HEK293 (cell line): ENCODE data around the gene FARSA.

Source experiments
- CTCF ChIA-PET: fragments of 350-600 bp; formaldehyde crosslinking; extraction: SDS; loops from one replicate; lab custom pipeline; 2021; ENCODE audit warnings: antibody characterized with exemption; lab: Yijun Ruan, JAX
- POLR2A ChIA-PET: fragments of 300-600 bp; formaldehyde crosslinking; extraction: SDS; loops from one replicate; lab custom pipeline; 2020; ENCODE audit warnings: antibody characterized with exemption, inconsistent platforms; lab: Yijun Ruan, JAX
- H3K27ac ChIP-seq: fragments of 200-500 bp; sonication (Bioruptor generic); 2 replicates; pipeline ENCODE4 v1.5.1; 2014; ENCODE audit warnings: low read depth, low read length, control low read depth, inconsistent platforms; ENCODE audit errors: extremely low read depth
- H3K36me3 ChIP-seq, 2 experiments: fragments of 200-500 bp in 1 of 2; sonication (Bioruptor generic) in 1 of 2; 1 replicate in 1 of 2; 2 replicates in 1 of 2; pipeline ENCODE4 v1.5.1; 2014 to 2017; ENCODE audit warnings: inconsistent platforms in 2 of 2, low read length in 2 of 2; ENCODE audit not compliant: control insufficient read depth in 2 of 2, insufficient read depth in 1 of 2
- H3K4me1 ChIP-seq: fragments of 200-500 bp; sonication (Bioruptor generic); 2 replicates; pipeline ENCODE4 v1.5.1; 2014; ENCODE audit warnings: mild to moderate bottlenecking, low read length, inconsistent platforms; ENCODE audit not compliant: control insufficient read depth, insufficient read depth
- H3K4me3 ChIP-seq: 2 replicates; pipeline ENCODE4 v1.5.1; 2011; ENCODE audit warnings: low read depth, mild to moderate bottlenecking, control low read depth, low read length, moderate library complexity
- H3K9me3 ChIP-seq: fragments of 200-500 bp; sonication (Bioruptor generic); 2 replicates; pipeline ENCODE4 v1.5.1; 2014; ENCODE audit warnings: low read depth, low read length, inconsistent platforms; ENCODE audit not compliant: control insufficient read depth, insufficient read depth
- MZF1 ChIP-seq: fragments of 450-650 bp; formaldehyde crosslinking; IDR thresholded peaks from 2 replicates; pipeline ENCODE4 v1.5.1; 2017; ENCODE audit warnings: missing biosample characterization, missing genetic modification characterization, borderline replicate concordance
- ZNF112 ChIP-seq: fragments of 450-650 bp; formaldehyde crosslinking; IDR thresholded peaks from 2 replicates; pipeline ENCODE4 v1.5.0; 2017; ENCODE audit warnings: missing biosample characterization, missing genetic modification characterization
- ZNF157 ChIP-seq: fragments of 450-650 bp; formaldehyde crosslinking; IDR thresholded peaks from 2 replicates; pipeline ENCODE4 v1.5.1; 2016; ENCODE audit warnings: missing biosample characterization, missing genetic modification characterization
- ZNF184 ChIP-seq: fragments of 450-650 bp; IDR thresholded peaks from 2 replicates; pipeline ENCODE4 v1.5.1; 2018; ENCODE audit warnings: missing biosample characterization, mild to moderate bottlenecking, missing genetic modification characterization
- ZNF2 ChIP-seq: fragments of 450-650 bp; formaldehyde crosslinking; IDR thresholded peaks from 2 replicates; pipeline ENCODE4 v1.5.1; 2016; ENCODE audit warnings: missing biosample characterization, missing genetic modification characterization
- ZNF223 ChIP-seq: fragments of 450-650 bp; formaldehyde crosslinking; IDR thresholded peaks from 2 replicates; pipeline ENCODE4 v1.5.1; 2016; ENCODE audit warnings: missing biosample characterization, missing genetic modification characterization
- ZNF335 ChIP-seq: fragments of 450-650 bp; formaldehyde crosslinking; conservative IDR thresholded peaks from 2 replicates; pipeline ENCODE4 v1.5.1; 2016; ENCODE audit warnings: missing biosample characterization, missing genetic modification characterization
- ZNF549 ChIP-seq: fragments of 450-650 bp; IDR thresholded peaks from 2 replicates; pipeline ENCODE4 v1.5.1; 2018; ENCODE audit warnings: missing biosample characterization, missing genetic modification characterization, mild to moderate bottlenecking, inconsistent platforms, moderate library complexity
- ZNF837 ChIP-seq: fragments of 450-650 bp; formaldehyde crosslinking; IDR thresholded peaks from 2 replicates; pipeline ENCODE4 v1.5.1; 2016; ENCODE audit warnings: missing biosample characterization, missing genetic modification characterization
- TF ChIP-seq, protein P1 (sequence below): fragments of 450-650 bp; IDR thresholded peaks from 2 replicates; pipeline ENCODE4 v1.5.1; 2018; ENCODE audit warnings: missing biosample characterization, missing genetic modification characterization
- TF ChIP-seq, protein P2 (sequence below): fragments of 450-650 bp; formaldehyde crosslinking; IDR thresholded peaks from 2 replicates; pipeline ENCODE4 v1.5.1; 2017; ENCODE audit warnings: missing biosample characterization, missing genetic modification characterization
- TF ChIP-seq, protein P3 (sequence below): fragments of 450-650 bp; formaldehyde crosslinking; IDR thresholded peaks from 2 replicates; pipeline ENCODE4 v1.5.1; 2016; ENCODE audit warnings: missing biosample characterization, missing genetic modification characterization
- TF ChIP-seq, protein P4 (sequence below): fragments of 450-650 bp; formaldehyde crosslinking; conservative IDR thresholded peaks from 2 replicates; pipeline ENCODE4 v1.5.1; 2016; ENCODE audit warnings: low read depth, missing biosample characterization, missing genetic modification characterization
- TF ChIP-seq, protein P5 (sequence below): fragments of 450-650 bp; formaldehyde crosslinking; IDR thresholded peaks from 2 replicates; pipeline ENCODE4 v1.5.1; 2016; ENCODE audit warnings: missing biosample characterization, missing genetic modification characterization, borderline replicate concordance

FARSA gene

DNA sequence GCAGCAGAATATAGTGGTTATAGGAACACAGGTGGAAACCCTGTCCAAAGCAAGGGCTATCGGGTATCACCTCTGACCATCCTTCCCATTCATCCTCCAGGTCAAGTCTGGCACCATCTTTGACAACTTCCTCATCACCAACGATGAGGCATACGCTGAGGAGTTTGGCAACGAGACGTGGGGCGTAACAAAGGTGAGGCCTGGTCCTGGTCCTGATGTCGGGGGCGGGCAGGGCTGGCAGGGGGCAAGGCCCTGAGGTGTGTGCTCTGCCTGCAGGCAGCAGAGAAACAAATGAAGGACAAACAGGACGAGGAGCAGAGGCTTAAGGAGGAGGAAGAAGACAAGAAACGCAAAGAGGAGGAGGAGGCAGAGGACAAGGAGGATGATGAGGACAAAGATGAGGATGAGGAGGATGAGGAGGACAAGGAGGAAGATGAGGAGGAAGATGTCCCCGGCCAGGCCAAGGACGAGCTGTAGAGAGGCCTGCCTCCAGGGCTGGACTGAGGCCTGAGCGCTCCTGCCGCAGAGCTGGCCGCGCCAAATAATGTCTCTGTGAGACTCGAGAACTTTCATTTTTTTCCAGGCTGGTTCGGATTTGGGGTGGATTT lies 10.0 kb upstream of the FARSA start:
- ChIA-PET POLR2A (interaction anchor here (0.6 to 1.8 kb wide), 4 partner anchors 10 to 264 kb away, joined by 3 to 7 read pairs (median 5); partner anchors contain the start of gene FARSA), CTCF (interaction anchor here (0.9 kb wide), 1 partner anchor 11 kb away, joined by 3 read pairs; no protein-coding TSS in a partner anchor)
- no peaks in the 10 kb centered on the region for H3K9me3 ChIP-seq
- no peak overlapping the region for H3K4me3 ChIP-seq
- H3K4me1 ChIP-seq, result peaks cover 5% of the 10 kb centered on the region
- TF ChIP-seq ZNF549 (no peak), ZNF2 (tag by site-specific recombination) (no peak), ZNF223 (tag by site-specific recombination) (no peak)
- TF ChIP-seq, protein P1, sequence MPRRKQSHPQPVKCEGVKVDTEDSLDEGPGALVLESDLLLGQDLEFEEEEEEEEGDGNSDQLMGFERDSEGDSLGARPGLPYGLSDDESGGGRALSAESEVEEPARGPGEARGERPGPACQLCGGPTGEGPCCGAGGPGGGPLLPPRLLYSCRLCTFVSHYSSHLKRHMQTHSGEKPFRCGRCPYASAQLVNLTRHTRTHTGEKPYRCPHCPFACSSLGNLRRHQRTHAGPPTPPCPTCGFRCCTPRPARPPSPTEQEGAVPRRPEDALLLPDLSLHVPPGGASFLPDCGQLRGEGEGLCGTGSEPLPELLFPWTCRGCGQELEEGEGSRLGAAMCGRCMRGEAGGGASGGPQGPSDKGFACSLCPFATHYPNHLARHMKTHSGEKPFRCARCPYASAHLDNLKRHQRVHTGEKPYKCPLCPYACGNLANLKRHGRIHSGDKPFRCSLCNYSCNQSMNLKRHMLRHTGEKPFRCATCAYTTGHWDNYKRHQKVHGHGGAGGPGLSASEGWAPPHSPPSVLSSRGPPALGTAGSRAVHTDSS, result peak; percentile 100
- TF ChIP-seq, protein P2, sequence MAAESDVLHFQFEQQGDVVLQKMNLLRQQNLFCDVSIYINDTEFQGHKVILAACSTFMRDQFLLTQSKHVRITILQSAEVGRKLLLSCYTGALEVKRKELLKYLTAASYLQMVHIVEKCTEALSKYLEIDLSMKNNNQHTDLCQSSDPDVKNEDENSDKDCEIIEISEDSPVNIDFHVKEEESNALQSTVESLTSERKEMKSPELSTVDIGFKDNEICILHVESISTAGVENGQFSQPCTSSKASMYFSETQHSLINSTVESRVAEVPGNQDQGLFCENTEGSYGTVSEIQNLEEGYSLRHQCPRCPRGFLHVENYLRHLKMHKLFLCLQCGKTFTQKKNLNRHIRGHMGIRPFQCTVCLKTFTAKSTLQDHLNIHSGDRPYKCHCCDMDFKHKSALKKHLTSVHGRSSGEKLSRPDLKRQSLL (tag by site-specific recombination), result no peak
- TF ChIP-seq, protein P3, sequence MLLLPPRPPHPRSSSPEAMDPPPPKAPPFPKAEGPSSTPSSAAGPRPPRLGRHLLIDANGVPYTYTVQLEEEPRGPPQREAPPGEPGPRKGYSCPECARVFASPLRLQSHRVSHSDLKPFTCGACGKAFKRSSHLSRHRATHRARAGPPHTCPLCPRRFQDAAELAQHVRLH (tag by site-specific recombination), result no peak
- H3K36me3 ChIP-seq, result peaks cover 41 to 76% of the 10 kb centered on the region in 2 experiments
- no peak overlapping the region for H3K27ac ChIP-seq

DNA sequence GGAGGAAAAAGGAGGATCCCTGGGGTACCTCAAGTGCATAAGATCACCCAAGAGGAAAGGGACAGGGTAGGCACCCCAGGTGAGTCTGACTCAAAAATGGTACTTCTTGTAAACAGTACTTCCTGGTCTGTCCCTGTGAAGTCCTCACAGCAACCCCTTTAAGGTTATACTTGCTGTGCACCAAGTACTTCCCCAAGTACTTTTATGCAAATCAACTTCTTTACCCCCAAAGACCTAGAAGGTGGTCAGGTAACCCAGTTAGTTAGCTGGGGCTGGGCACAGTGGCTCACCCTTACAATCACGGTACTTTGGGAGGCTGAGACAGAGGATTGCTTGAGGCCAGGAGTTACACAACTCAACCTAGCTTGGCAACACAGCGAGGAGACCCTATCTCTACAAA lies 7.4 kb upstream of the FARSA start:
- peaks cover 27 to 63% of the 10 kb centered on the region in 2 experiments; a peak in 2 of 3 replicates for H3K36me3 ChIP-seq
- POLR2A ChIA-PET, result interaction anchor here (0.6 to 0.7 kb wide), 2 partner anchors 181 to 221 kb away, joined by 3 to 5 read pairs; no protein-coding TSS in a partner anchor
- peak overlapping the region; percentile 28; the same call in 1 of the 2 replicates for H3K27ac ChIP-seq
- no peak overlapping the region for H3K4me3 ChIP-seq
- CTCF ChIA-PET, result no interaction called here
- peaks cover 9% of the 10 kb centered on the region for H3K4me1 ChIP-seq
- H3K9me3 ChIP-seq, result no peaks in the 10 kb centered on the region
- TF ChIP-seq, protein P4, sequence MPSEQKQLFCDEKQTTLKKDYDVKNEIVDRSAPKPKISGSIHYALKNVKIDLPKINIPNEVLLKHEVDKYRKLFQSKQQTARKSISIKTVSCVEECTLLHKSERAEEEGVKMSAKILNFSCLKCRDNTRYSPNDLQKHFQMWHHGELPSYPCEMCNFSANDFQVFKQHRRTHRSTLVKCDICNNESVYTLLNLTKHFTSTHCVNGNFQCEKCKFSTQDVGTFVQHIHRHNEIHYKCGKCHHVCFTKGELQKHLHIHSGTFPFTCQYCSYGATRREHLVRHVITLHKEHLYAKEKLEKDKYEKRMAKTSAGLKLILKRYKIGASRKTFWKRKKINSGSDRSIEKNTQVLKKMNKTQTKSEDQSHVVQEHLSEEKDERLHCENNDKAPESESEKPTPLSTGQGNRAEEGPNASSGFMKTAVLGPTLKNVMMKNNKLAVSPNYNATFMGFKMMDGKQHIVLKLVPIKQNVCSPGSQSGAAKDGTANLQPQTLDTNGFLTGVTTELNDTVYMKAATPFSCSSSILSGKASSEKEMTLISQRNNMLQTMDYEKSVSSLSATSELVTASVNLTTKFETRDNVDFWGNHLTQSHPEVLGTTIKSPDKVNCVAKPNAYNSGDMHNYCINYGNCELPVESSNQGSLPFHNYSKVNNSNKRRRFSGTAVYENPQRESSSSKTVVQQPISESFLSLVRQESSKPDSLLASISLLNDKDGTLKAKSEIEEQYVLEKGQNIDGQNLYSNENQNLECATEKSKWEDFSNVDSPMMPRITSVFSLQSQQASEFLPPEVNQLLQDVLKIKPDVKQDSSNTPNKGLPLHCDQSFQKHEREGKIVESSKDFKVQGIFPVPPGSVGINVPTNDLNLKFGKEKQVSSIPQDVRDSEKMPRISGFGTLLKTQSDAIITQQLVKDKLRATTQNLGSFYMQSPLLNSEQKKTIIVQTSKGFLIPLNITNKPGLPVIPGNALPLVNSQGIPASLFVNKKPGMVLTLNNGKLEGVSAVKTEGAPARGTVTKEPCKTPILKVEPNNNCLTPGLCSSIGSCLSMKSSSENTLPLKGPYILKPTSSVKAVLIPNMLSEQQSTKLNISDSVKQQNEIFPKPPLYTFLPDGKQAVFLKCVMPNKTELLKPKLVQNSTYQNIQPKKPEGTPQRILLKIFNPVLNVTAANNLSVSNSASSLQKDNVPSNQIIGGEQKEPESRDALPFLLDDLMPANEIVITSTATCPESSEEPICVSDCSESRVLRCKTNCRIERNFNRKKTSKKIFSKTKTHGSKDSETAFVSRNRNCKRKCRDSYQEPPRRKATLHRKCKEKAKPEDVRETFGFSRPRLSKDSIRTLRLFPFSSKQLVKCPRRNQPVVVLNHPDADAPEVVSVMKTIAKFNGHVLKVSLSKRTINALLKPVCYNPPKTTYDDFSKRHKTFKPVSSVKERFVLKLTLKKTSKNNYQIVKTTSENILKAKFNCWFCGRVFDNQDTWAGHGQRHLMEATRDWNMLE (tag by site-specific recombination), result no peak
- TF ChIP-seq ZNF184 (tag by site-specific recombination) (no peak), ZNF837 (tag by site-specific recombination) (no peak), ZNF112 (tag by site-specific recombination) (no peak), ZNF335 (tag by site-specific recombination) (no peak), MZF1 (tag by site-specific recombination) (no peak), ZNF157 (tag by site-specific recombination) (no peak)
- TF ChIP-seq, protein P5, sequence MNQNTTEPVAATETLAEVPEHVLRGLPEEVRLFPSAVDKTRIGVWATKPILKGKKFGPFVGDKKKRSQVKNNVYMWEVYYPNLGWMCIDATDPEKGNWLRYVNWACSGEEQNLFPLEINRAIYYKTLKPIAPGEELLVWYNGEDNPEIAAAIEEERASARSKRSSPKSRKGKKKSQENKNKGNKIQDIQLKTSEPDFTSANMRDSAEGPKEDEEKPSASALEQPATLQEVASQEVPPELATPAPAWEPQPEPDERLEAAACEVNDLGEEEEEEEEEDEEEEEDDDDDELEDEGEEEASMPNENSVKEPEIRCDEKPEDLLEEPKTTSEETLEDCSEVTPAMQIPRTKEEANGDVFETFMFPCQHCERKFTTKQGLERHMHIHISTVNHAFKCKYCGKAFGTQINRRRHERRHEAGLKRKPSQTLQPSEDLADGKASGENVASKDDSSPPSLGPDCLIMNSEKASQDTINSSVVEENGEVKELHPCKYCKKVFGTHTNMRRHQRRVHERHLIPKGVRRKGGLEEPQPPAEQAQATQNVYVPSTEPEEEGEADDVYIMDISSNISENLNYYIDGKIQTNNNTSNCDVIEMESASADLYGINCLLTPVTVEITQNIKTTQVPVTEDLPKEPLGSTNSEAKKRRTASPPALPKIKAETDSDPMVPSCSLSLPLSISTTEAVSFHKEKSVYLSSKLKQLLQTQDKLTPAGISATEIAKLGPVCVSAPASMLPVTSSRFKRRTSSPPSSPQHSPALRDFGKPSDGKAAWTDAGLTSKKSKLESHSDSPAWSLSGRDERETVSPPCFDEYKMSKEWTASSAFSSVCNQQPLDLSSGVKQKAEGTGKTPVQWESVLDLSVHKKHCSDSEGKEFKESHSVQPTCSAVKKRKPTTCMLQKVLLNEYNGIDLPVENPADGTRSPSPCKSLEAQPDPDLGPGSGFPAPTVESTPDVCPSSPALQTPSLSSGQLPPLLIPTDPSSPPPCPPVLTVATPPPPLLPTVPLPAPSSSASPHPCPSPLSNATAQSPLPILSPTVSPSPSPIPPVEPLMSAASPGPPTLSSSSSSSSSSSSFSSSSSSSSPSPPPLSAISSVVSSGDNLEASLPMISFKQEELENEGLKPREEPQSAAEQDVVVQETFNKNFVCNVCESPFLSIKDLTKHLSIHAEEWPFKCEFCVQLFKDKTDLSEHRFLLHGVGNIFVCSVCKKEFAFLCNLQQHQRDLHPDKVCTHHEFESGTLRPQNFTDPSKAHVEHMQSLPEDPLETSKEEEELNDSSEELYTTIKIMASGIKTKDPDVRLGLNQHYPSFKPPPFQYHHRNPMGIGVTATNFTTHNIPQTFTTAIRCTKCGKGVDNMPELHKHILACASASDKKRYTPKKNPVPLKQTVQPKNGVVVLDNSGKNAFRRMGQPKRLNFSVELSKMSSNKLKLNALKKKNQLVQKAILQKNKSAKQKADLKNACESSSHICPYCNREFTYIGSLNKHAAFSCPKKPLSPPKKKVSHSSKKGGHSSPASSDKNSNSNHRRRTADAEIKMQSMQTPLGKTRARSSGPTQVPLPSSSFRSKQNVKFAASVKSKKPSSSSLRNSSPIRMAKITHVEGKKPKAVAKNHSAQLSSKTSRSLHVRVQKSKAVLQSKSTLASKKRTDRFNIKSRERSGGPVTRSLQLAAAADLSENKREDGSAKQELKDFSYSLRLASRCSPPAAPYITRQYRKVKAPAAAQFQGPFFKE (tag by site-specific recombination), result no peak
